COLO668 (cell line): ENCODE data around the gene IL5.

Experiments
- DNase-seq: peaks from one replicate; lab custom pipeline; 2025; ENCODE audit not compliant: unreplicated experiment; lab: John Stamatoyannopoulos, UW

Gene IL5

DNA sequence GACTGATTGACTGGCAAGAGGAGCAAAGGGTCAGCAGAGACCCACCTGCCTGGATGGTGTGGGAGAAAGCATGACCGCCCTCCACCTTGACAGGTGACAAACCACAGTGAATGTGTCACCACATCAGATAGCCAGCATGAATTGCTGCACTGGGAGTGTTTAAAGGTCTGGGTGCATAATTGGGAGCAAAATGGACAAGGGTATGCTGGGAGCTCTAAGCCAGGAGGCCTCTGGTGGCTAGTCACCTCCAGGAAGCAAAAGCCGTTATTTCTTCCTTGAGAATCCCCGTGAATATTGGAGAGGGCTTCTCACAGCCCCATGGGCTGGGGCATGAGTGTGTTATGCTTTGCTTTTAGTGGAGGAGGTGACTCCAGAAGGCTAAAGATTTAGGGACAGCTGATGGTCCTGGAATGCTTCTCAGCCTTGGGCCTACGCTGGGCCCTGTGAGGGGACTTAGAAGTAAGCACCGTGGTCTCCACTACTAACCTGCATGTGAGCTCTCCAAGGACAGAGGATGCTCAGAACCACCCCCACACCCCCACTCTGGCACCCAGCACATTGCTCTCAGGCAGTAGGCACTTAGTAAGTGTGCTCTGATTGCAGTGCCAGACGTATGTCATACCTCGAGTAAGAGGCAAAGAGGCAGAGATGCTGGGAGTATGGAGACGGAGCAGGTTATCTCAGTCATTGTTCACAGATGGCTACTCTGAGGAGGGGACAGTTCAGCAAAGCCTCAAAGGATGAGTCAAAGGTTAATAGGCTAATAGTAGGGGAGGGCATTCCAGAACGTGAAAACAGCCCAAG is 43.7 kb downstream of the IL5 start:
- DNase-seq = no peak

DNA sequence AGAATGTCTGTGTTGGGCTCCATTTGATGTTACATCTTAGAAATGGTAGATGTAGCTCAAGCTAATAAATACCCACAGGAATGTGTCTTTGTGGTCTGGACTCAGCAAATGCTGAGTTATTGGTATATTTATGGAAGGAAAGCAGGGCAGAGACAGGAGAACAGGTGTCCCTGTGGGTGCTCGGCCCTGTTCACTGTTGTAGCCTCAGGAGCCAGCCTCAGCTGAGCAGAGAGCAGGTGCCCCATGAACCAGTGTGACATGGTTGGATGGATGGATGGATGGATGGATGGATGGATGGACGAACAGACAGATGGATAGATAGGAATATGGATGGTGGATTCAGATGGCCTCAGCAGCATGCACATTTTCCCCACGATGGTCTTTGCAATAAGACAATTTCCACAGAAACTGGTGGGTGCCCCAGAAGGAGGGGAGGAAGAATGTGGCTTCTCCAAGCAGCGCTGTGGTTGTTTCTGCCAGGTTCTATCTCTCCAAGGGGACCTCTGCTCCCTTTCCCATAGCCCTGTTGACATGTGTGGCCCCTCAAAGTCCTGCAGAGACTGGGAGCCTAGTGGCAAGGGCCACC is 44.5 kb downstream of the IL5 start:
- DNase-seq = no peak

- DNase-seq = no peak
These were observed 45.2 kb downstream of the IL5 start for GRCh38 chr5:132498152-132498551.

GRCh38 chr5:132497488-132497997 is 45.8 kb downstream of the IL5 start:
- no peak for DNase-seq

- DNase-seq = peak; percentile 86
These were observed 46.5 kb downstream of the IL5 start for GRCh38 chr5:132496631-132497487.

DNA sequence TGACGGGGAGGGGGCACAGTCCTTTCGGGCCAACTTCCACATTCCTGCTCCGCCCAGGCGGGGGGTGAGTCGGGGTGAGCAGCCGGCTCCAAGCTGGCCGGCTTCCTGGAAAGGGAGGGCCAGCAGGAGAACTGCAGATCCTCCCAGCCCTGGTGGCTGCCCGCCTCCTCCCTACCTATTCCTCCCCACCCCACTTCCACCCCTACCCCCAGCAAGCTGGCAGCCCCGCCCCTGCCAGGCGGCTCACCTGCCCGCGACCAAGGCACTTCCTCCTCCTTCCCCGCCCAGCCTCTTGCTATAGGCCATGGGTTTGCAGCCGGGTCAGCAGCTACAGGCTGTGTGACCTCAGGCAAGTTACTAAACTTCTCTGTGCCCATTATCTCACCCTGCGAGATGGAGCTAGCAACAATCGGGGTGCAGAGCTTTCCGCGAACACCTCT is 47.1 kb downstream of the IL5 start:
- DNase-seq = peak; percentile 90

GRCh38 chr5:132495667-132496190 is 47.6 kb downstream of the IL5 start:
- peak; percentile 72 for DNase-seq

DNA sequence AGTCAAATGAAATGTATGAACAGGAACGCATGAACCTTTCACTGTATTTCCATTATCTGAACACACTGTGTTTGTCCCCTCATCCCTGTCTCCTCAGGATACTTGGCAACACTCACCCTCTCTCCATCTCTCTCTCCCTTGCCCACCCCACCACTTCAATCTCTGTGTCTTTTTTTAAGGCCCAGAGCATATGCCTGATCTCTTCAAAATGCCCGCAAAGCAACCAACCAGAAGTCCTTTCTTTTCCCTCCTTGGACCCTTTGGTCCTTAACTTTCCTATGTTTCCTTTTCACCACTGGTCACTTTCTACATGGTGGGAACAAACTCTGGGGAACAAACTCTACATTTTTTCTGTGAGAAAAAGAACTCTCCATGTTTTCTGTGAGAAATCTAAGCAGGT is 49.5 kb downstream of the IL5 start:
- no peak for DNase-seq

DNA sequence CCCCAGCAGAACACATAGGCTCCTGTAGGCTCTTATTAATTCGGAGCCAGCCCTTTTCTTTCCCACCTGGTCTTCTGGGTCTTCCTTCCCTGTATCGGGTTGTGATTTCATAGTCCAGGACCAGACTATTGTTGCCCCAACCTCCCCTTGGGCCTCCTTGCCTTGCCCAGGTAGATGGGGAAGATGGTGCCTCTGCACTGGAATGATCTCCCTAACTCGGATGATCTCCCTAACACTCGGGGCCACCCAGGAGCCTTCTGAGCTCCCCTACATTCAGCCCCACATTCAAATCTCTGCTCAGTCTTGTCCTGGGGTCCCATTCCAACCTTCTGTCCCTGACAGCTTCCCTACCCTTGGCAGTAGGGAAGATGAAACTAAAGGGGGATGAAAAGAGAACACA is 50.1 kb downstream of the IL5 start:
- DNase-seq = no peak

DNA sequence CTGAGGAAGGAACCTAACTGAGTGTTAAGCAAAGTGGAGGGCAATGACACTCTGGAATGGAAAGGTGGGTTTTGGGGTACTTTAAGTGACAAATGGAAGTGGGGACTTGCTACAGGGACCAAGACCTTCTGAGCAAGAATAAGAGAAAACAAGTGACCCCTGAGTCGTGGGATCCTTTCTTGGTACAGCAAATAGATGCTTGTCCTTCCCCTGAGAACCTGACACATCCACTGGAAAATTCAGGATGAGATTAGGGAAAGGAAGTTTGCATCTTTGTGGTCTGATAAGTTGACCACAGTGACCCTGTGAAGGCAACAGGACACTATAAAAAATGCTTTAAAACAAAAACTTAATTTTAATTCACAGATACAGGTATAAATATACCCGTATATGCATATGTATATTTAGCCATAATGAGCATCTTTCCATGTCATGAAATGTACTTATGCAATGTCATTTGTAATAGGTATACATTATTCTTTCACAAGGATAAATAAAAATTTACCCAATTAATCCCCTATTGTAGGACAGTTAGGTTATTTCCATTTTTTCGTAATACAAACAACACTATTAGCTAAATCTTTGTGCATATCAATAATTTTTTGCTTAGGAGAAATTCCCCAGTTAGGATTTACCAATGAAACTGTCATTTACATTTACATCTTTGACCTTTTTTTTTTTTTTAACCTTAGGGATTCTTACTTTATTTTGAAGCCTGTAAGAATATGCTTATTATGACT is 50.8 kb downstream of the IL5 start:
- no peak for DNase-seq
